ENCODE data around the gene CHSY3. TPM values are rescaled to one million over a fixed set of nuclear protein-coding genes. Genes with fewer than 3 reads are reported as not detected.
A peak's percentile ranks its signal among the peaks of the same experiment; 100 is the strongest.

Gene CHSY3
- polyA plus RNA-seq, 6 donors from 2014 or later, result not detected

GRCh38 chr5:130052752-130053151, 148.5 kb downstream of the CHSY3 start:
- H3K27ac Mint-ChIP-seq, result no peak overlapping the region
- H3K4me1 Mint-ChIP-seq, result no peaks in the 10 kb centered on the region
- H3K9me3 Mint-ChIP-seq, result peaks cover 0 to 2% (median 0%) of the 10 kb centered on the region in 7 donors
- ATAC-seq (ENCODE audit: low read depth in 2 of 2) (no peak), DNase-seq (no peak)
- H3K36me3 Mint-ChIP-seq, result no peaks in the 10 kb centered on the region
- no peak overlapping the region for H3K4me3 Mint-ChIP-seq
- H3K27me3 Mint-ChIP-seq, result peaks cover 0 to 3% (median 0%) of the 10 kb centered on the region in 3 donors

- H3K9me3 Mint-ChIP-seq, result peaks cover 0 to 5% (median 0%) of the 10 kb centered on the region in 7 donors
- H3K27me3 Mint-ChIP-seq, result peaks cover 0 to 7% (median 0%) of the 10 kb centered on the region in 3 donors
- no peaks in the 10 kb centered on the region for H3K4me1 Mint-ChIP-seq
- H3K27ac Mint-ChIP-seq, result no peak overlapping the region
- no peak for ATAC-seq (ENCODE audit: low read depth in 2 of 2)
- no peaks in the 10 kb centered on the region for H3K36me3 Mint-ChIP-seq
- H3K4me3 Mint-ChIP-seq, result no peak overlapping the region
- no peak for DNase-seq
Observed at GRCh38 chr5:130055572-130055971, 151.3 kb downstream of the CHSY3 start.

DNA sequence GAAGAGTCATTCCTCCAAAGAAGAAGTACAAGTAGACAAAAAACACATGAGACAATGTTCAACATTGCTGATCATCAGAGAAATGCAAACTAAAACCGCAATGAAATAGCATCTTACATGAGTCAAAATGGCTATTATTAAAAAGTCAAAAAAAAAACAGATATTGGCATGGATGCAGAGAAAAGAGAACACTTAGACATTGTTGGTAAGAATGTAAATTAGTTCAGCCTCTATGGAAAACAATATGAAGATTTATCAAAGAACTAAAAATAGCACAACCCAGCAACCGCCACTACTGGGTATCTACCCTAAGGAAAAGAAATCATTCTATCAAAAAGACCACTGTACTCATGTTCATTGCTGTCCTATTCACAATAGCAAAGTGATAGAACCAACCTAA, 157.5 kb downstream of the CHSY3 start:
- no peak for DNase-seq
- peaks cover 0 to 5% (median 0%) of the 10 kb centered on the region in 7 donors for H3K9me3 Mint-ChIP-seq
- no peak for ATAC-seq (ENCODE audit: low read depth in 2 of 2)
- H3K27ac Mint-ChIP-seq, result no peak overlapping the region
- no peaks in the 10 kb centered on the region for H3K4me1 Mint-ChIP-seq
- no peaks in the 10 kb centered on the region for H3K36me3 Mint-ChIP-seq
- H3K27me3 Mint-ChIP-seq, result peaks cover 0 to 7% (median 0%) of the 10 kb centered on the region in 3 donors
- no peak overlapping the region for H3K4me3 Mint-ChIP-seq

DNA sequence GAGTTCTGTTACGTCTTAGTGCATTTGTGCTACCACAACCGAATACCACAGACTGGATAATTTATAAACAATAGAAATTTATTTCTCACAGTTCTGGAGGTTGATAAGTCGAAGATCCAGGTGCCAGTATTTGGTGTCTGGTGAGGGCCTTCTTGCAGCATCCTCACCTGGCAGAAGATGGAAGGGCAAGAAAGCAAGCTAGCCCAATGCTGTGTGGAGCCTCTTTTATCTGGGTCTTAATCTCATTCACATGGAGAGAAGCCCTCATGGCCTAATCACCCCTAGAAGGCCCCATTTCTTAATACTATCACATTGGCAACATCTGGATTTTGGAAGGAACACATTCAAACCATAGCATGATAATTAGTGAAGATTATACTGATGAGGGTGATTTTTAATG, 159.3 kb downstream of the CHSY3 start:
- Mint-ChIP-seq H3K4me1 (no peaks in the 10 kb centered on the region), H3K27ac (no peak overlapping the region), H3K9me3 (peaks cover 0 to 5% (median 0%) of the 10 kb centered on the region in 7 donors), H3K4me3 (no peak overlapping the region), H3K27me3 (no peaks in the 10 kb centered on the region), H3K36me3 (no peaks in the 10 kb centered on the region)
- no peak for ATAC-seq (ENCODE audit: low read depth in 2 of 2)
- DNase-seq, result no peak

DNA sequence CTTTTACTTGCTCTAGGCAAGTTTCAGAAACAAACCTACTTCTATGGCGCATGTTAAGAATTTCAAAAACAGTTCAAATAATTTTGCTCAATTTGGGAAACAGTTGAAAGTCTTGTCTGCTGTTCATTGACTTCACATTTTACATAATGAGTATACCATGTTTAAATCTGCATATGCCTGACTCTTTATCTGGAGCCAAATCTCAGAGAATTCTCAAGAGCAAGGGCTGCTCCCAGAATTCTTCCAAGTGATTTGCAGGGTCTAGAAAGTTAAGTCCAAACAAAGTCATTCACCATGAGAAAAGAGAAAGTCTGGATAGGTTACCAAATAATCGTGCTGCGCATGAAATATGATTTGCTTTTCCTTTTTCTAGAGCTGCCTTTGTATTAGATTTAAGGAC, 160.2 kb downstream of the CHSY3 start:
- no peak overlapping the region for H3K4me3 Mint-ChIP-seq
- DNase-seq, result no peak
- H3K27me3 Mint-ChIP-seq, result no peaks in the 10 kb centered on the region
- H3K36me3 Mint-ChIP-seq, result no peaks in the 10 kb centered on the region
- ATAC-seq (ENCODE audit: low read depth in 2 of 2), result no peak
- H3K9me3 Mint-ChIP-seq, result peaks cover 0 to 5% (median 0%) of the 10 kb centered on the region in 7 donors
- H3K27ac Mint-ChIP-seq, result no peak overlapping the region
- H3K4me1 Mint-ChIP-seq, result no peaks in the 10 kb centered on the region

GRCh38 chr5:130065617-130066016, 161.4 kb downstream of the CHSY3 start:
- Mint-ChIP-seq H3K4me1 (no peaks in the 10 kb centered on the region), H3K9me3 (peaks cover 0 to 2% (median 0%) of the 10 kb centered on the region in 7 donors), H3K27me3 (no peaks in the 10 kb centered on the region), H3K36me3 (no peaks in the 10 kb centered on the region), H3K4me3 (no peak overlapping the region), H3K27ac (no peak overlapping the region)
- no peak for ATAC-seq (ENCODE audit: low read depth in 2 of 2)
- no peak for DNase-seq

DNA sequence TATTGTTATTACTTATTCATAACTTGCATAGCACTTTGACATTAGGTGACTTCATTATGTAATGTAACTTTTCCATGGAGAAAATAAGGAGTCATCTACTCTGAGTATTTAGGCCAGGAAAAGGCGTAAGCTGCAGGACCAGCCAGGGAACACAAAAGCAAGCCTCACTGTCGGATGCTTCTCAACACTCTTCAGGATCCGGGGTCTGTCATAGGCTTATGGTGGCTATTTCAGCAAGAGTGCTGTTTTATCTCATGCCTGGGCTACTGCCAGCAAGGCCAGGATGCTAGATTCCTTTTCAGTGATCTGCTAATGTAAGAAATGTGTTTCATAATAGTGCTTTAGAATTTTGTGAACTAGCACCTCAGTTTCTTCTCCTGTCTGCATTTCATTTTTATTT, 162.4 kb downstream of the CHSY3 start:
- DNase-seq (no peak), ATAC-seq (ENCODE audit: low read depth in 2 of 2) (no peak)
- Mint-ChIP-seq H3K27me3 (no peaks in the 10 kb centered on the region), H3K36me3 (no peaks in the 10 kb centered on the region), H3K27ac (no peak overlapping the region), H3K9me3 (no peaks in the 10 kb centered on the region), H3K4me3 (no peak overlapping the region), H3K4me1 (no peaks in the 10 kb centered on the region)

- H3K36me3 Mint-ChIP-seq, result no peaks in the 10 kb centered on the region
- no peak overlapping the region for H3K4me3 Mint-ChIP-seq
- DNase-seq, result no peak
- ATAC-seq (ENCODE audit: low read depth in 2 of 2), result no peak
- H3K4me1 Mint-ChIP-seq, result no peaks in the 10 kb centered on the region
- no peak overlapping the region for H3K27ac Mint-ChIP-seq
- no peaks in the 10 kb centered on the region for H3K27me3 Mint-ChIP-seq
- H3K9me3 Mint-ChIP-seq, result no peaks in the 10 kb centered on the region
Observed at GRCh38 chr5:130067364-130067763, 163.1 kb downstream of the CHSY3 start.

- no peaks in the 10 kb centered on the region for H3K27me3 Mint-ChIP-seq
Observed at GRCh38 chr5:130068101-130068500, 163.8 kb downstream of the CHSY3 start.

GRCh38 chr5:130068988-130069387, 164.7 kb downstream of the CHSY3 start:
- no peak for DNase-seq
- Mint-ChIP-seq H3K27ac (no peak overlapping the region), H3K9me3 (no peaks in the 10 kb centered on the region), H3K36me3 (no peaks in the 10 kb centered on the region), H3K27me3 (no peaks in the 10 kb centered on the region), H3K4me1 (no peaks in the 10 kb centered on the region), H3K4me3 (no peak overlapping the region)
- no peak for ATAC-seq (ENCODE audit: low read depth in 2 of 2)

More at GRCh38 chr5:130068101-130068500, 163.8 kb downstream of the CHSY3 start:
- Mint-ChIP-seq H3K27ac (no peak overlapping the region), H3K9me3 (no peaks in the 10 kb centered on the region), H3K4me1 (no peaks in the 10 kb centered on the region), H3K4me3 (no peak overlapping the region), H3K36me3 (no peaks in the 10 kb centered on the region)
- ATAC-seq (ENCODE audit: low read depth in 2 of 2), result no peak
- no peak for DNase-seq

- H3K27me3 Mint-ChIP-seq, result peaks cover 0 to 8% (median 0%) of the 10 kb centered on the region in 3 donors
- H3K4me3 Mint-ChIP-seq, result no peak overlapping the region
- H3K9me3 Mint-ChIP-seq, result no peaks in the 10 kb centered on the region
- H3K4me1 Mint-ChIP-seq, result no peaks in the 10 kb centered on the region
- ATAC-seq (ENCODE audit: low read depth in 2 of 2) (no peak), DNase-seq (no peak)
- H3K36me3 Mint-ChIP-seq, result no peaks in the 10 kb centered on the region
- H3K27ac Mint-ChIP-seq, result no peak overlapping the region
Observed at GRCh38 chr5:130074820-130075219, 170.6 kb downstream of the CHSY3 start.

DNA sequence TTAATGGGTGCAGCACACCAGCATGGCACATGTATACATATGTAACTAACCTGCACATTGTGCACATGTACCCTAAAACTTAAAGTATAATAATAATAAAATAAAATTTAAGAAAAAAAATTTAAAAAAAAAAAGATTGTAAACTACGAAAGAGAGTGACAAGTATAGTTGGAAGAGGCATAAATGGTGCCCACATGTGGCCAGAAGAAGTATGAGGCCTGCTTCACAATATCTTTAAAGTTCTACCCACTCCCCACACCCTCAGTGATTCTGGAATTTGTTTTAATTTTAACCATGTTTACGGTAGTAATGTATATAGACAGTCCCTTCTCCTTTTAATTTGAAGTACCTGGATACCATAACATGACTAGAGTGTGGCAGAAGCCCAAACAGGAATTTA, 172.7 kb downstream of the CHSY3 start:
- H3K9me3 Mint-ChIP-seq, result peaks cover 0 to 2% (median 0%) of the 10 kb centered on the region in 7 donors
- H3K4me3 Mint-ChIP-seq, result no peak overlapping the region
- H3K27ac Mint-ChIP-seq, result no peak overlapping the region
- no peaks in the 10 kb centered on the region for H3K4me1 Mint-ChIP-seq
- ATAC-seq (ENCODE audit: low read depth in 2 of 2) (no peak), DNase-seq (no peak)
- H3K27me3 Mint-ChIP-seq, result peaks cover 0 to 14% (median 0%) of the 10 kb centered on the region in 3 donors
- no peaks in the 10 kb centered on the region for H3K36me3 Mint-ChIP-seq

GRCh38 chr5:130078661-130079060, 174.4 kb downstream of the CHSY3 start:
- no peak overlapping the region for H3K27ac Mint-ChIP-seq
- H3K4me1 Mint-ChIP-seq, result no peaks in the 10 kb centered on the region
- H3K27me3 Mint-ChIP-seq, result peaks cover 0 to 14% (median 0%) of the 10 kb centered on the region in 3 donors
- H3K4me3 Mint-ChIP-seq, result no peak overlapping the region
- no peaks in the 10 kb centered on the region for H3K36me3 Mint-ChIP-seq
- peaks cover 0 to 2% (median 0%) of the 10 kb centered on the region in 7 donors for H3K9me3 Mint-ChIP-seq
- DNase-seq (no peak), ATAC-seq (ENCODE audit: low read depth in 2 of 2) (no peak)

DNA sequence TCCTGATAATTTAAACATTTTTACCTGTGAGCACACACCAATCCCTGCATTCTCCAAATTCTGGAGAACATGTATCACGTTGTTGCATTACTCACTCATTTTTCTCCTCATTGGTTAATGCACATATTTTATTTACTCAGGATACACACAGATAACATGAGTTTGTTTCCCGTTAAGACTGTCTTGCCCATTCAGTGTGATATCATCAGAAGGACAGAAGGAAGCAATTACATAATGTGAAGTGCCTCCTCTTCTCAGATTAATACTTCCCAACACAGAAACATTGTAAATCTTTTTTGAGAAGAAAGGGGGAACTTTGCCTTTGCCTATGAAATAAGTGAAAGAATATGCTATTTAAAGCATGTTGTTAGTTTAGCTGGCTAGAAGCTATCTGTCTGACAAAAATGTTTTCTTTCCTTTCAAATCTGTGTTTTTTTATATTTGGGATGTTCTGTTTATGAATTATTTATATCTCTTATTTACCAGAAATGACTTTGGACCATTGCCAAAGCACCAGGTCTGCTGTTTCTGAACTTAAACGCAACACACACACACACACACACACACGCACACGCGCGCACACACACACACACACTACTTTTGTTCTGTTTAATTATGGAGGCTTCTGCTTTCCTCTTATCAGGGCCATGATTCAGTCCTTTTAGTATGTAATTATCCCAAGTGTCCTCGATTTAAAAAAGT, 186.5 kb downstream of the CHSY3 start:
- H3K4me3 Mint-ChIP-seq, result no peak overlapping the region
- H3K9me3 Mint-ChIP-seq, result peaks cover 0 to 22% (median 5%) of the 10 kb centered on the region in 7 donors
- H3K4me1 Mint-ChIP-seq, result no peaks in the 10 kb centered on the region
- ATAC-seq (ENCODE audit: low read depth in 2 of 2), result no peak
- no peak for DNase-seq
- H3K36me3 Mint-ChIP-seq, result no peaks in the 10 kb centered on the region
- peak overlapping the region in 1 of 6 donors; percentile 8 for H3K27ac Mint-ChIP-seq
- no peaks in the 10 kb centered on the region for H3K27me3 Mint-ChIP-seq
